Measurements from ENCODE around the gene MMS19. TPM values are rescaled to one million over a fixed set of nuclear protein-coding genes. Genes with fewer than 3 reads are reported as not detected.

Gene MMS19
- total RNA-seq, 2 experiments from 2014 or later, result 74.8 to 95.7 TPM

GRCh38 chr10:97463363-97464132 is 34.7 kb downstream of the MMS19 start:
- TF ChIP-seq EZH2phosphoT487 (IDR thresholded peaks at IDR 0.05; ENCODE audit: borderline replicate concordance, low read depth, low read length) (no peak), CTCF (conservative IDR thresholded peaks at IDR 0.05; ENCODE audit: low read length) (peak; percentile 97)
- no TSS peak for BruUV-seq (replicated peaks)
- Histone ChIP-seq H4K20me1 (ENCODE audit: insufficient read depth, low read length) (no peaks in the 10 kb centered on the region), H3K79me2 (ENCODE audit: insufficient read depth, low read depth, low read length) (no peaks in the 10 kb centered on the region), H2AFZ (ENCODE audit: low read length) (no peak overlapping the region), H3K4me1 (ENCODE audit: insufficient read depth, low read length, poor library complexity, severe bottlenecking) (peaks cover 10% of the 10 kb centered on the region), H3K4me3 (ENCODE audit: low read depth, low read length, poor library complexity, severe bottlenecking) (no peak overlapping the region), H3K27ac (ENCODE audit: low read depth, low read length, poor library complexity, severe bottlenecking) (no peak overlapping the region), H3K4me2 (ENCODE audit: low read length) (no peak overlapping the region), H3K36me3 (ENCODE audit: insufficient read depth, low read length) (peaks cover 98% of the 10 kb centered on the region), H3K9me3 (ENCODE audit: low read length) (no peaks in the 10 kb centered on the region), H3K9me2 (ENCODE audit: insufficient read depth, low read length) (no peaks in the 10 kb centered on the region)
- peak; percentile 56 for DNase-seq (ENCODE audit: low spot score)
- POLR2A ChIA-PET, result no interaction called here
- intact Hi-C loops (cut with micrococcal nuclease; ENCODE audit: unreplicated experiment), result loop anchor here (1.0 to 5.0 kb wide), 3 partner anchors 34 to 149 kb away; partner anchors contain the start of genes MMS19 and UBTD1
- CTCF ChIA-PET (ENCODE audit: unreplicated experiment), result no interaction called here

DNA sequence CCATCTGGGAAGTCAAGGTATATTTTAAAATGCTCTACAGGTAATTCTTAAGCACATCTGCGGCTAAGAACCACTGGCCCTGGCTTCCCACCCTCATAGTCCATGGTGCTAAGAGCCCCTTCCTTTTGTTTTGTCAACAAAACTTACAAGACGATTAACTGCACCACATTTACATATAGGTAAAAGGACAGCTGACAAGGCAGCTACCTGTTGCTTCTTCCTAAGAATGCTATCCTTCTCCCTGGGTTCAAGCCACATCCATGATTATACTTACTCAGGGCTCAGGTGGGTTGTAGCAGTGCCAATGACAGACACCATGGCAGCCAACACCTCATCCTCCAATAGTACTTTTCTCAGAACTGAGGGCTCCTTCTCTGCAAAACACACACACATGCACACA is 35.9 kb downstream of the MMS19 start:
- H3K4me1 ChIP-seq (ENCODE audit: insufficient read depth, low read length, poor library complexity, severe bottlenecking), result no peaks in the 10 kb centered on the region
- no peak overlapping the region for H3K4me2 ChIP-seq (ENCODE audit: low read length)
- H4K20me1 ChIP-seq (ENCODE audit: insufficient read depth, low read length), result no peaks in the 10 kb centered on the region
- no TSS peak for BruUV-seq (replicated peaks)
- TF ChIP-seq CTCF (conservative IDR thresholded peaks at IDR 0.05; ENCODE audit: low read length), result no peak
- TF ChIP-seq EZH2phosphoT487 (IDR thresholded peaks at IDR 0.05; ENCODE audit: borderline replicate concordance, low read depth, low read length), result no peak
- ChIA-PET CTCF (ENCODE audit: unreplicated experiment) (no interaction called here), POLR2A (interaction anchor here (0.5 to 0.8 kb wide), 2 partner anchors 76 to 91 kb away, joined by 3 to 4 read pairs; no protein-coding TSS in a partner anchor)
- no peaks in the 10 kb centered on the region for H3K9me2 ChIP-seq (ENCODE audit: insufficient read depth, low read length)
- H3K4me3 ChIP-seq (ENCODE audit: low read depth, low read length, poor library complexity, severe bottlenecking), result no peak overlapping the region
- H3K9me3 ChIP-seq (ENCODE audit: low read length), result no peaks in the 10 kb centered on the region
- H3K36me3 ChIP-seq (ENCODE audit: insufficient read depth, low read length), result peaks cover 98% of the 10 kb centered on the region
- intact Hi-C loops (cut with micrococcal nuclease; ENCODE audit: unreplicated experiment), result loop anchor here (5.0 kb wide), 1 partner anchor 35 kb away; the partner anchor contains the start of genes MMS19 and UBTD1
- H3K79me2 ChIP-seq (ENCODE audit: insufficient read depth, low read depth, low read length), result no peaks in the 10 kb centered on the region
- no peak for DNase-seq (ENCODE audit: low spot score)
- no peak overlapping the region for H3K27ac ChIP-seq (ENCODE audit: low read depth, low read length, poor library complexity, severe bottlenecking)
- H2AFZ ChIP-seq (ENCODE audit: low read length), result no peak overlapping the region

- H3K4me2 ChIP-seq (ENCODE audit: low read length), result no peak overlapping the region
- DNase-seq (ENCODE audit: low spot score), result no peak
- TF ChIP-seq EZH2phosphoT487 (IDR thresholded peaks at IDR 0.05; ENCODE audit: borderline replicate concordance, low read depth, low read length), result no peak
- TF ChIP-seq CTCF (conservative IDR thresholded peaks at IDR 0.05; ENCODE audit: low read length), result no peak
- no peaks in the 10 kb centered on the region for H3K9me3 ChIP-seq (ENCODE audit: low read length)
- POLR2A ChIA-PET, result interaction anchor here (0.7 to 1.1 kb wide), 2 partner anchors 14 to 15 kb away, joined by 3 read pairs; no protein-coding TSS in a partner anchor
- H3K9me2 ChIP-seq (ENCODE audit: insufficient read depth, low read length), result no peaks in the 10 kb centered on the region
- no peaks in the 10 kb centered on the region for H4K20me1 ChIP-seq (ENCODE audit: insufficient read depth, low read length)
- H3K4me3 ChIP-seq (ENCODE audit: low read depth, low read length, poor library complexity, severe bottlenecking), result no peak overlapping the region
- intact Hi-C loops (cut with micrococcal nuclease; ENCODE audit: unreplicated experiment), result loop anchor here (5.0 kb wide), 1 partner anchor 37 kb away; the partner anchor contains the start of genes MMS19 and UBTD1
- peaks cover 100% of the 10 kb centered on the region for H3K36me3 ChIP-seq (ENCODE audit: insufficient read depth, low read length)
- CTCF ChIA-PET (ENCODE audit: unreplicated experiment), result no interaction called here
- H3K4me1 ChIP-seq (ENCODE audit: insufficient read depth, low read length, poor library complexity, severe bottlenecking), result no peaks in the 10 kb centered on the region
- BruUV-seq (replicated peaks), result no TSS peak
- H2AFZ ChIP-seq (ENCODE audit: low read length), result no peak overlapping the region
- no peak overlapping the region for H3K27ac ChIP-seq (ENCODE audit: low read depth, low read length, poor library complexity, severe bottlenecking)
- H3K79me2 ChIP-seq (ENCODE audit: insufficient read depth, low read depth, low read length), result no peaks in the 10 kb centered on the region
These were observed 38.3 kb downstream of the MMS19 start for GRCh38 chr10:97459933-97460332.
